Measurements from ENCODE around the gene DCAF4L1.

DNA sequence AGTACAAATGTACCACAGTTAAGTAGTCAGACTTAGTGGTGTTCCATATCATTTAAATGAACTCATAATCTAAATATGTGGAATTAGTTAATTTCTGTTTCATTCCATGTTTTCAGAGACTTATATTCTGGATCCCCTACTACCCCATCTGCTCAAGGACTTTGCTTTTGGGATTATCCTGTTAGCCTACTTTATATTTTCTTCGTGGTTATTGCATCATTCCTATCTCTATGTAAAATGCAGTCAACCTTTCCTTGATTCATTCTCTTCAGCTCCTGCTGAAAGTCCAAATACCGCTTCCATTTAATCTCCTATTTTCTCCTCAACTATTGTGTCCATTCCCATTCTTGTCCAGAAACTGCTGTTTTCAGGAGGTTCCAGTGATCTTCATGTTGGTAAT is 33.9 kb downstream of the DCAF4L1 start:
- TF ChIP-seq ARNT (IDR thresholded peaks at IDR 0.05), result no peak
- no peak for TF ChIP-seq LEF1 (IDR thresholded peaks at IDR 0.05; ENCODE audit: borderline replicate concordance)
- TF ChIP-seq BHLHE40 (IDR thresholded peaks at IDR 0.05; ENCODE audit: borderline replicate concordance), result no peak
- no peak for TF ChIP-seq ZNF384 (IDR thresholded peaks at IDR 0.05)
- TF ChIP-seq SP1 (IDR thresholded peaks at IDR 0.05), result no peak
- TF ChIP-seq CTBP1 (IDR thresholded peaks at IDR 0.05; ENCODE audit: borderline replicate concordance), result no peak
- no peak for TF ChIP-seq FOXA1 (IDR thresholded peaks at IDR 0.05)
- no peak for TF ChIP-seq FOXM1 (IDR thresholded peaks at IDR 0.05; ENCODE audit: borderline replicate concordance)
- no peak for TF ChIP-seq HDGF (IDR thresholded peaks at IDR 0.05; ENCODE audit: borderline replicate concordance)
- no peak for TF ChIP-seq SUZ12 (IDR thresholded peaks at IDR 0.05)
- no peak for TF ChIP-seq L3MBTL2 (conservative IDR thresholded peaks at IDR 0.05)
- no peak for TF ChIP-seq TARDBP (IDR thresholded peaks at IDR 0.05)
- TF ChIP-seq FOXK2 (IDR thresholded peaks at IDR 0.05), result no peak
- TF ChIP-seq ELF4 (IDR thresholded peaks at IDR 0.05), result no peak

Data from HEK293T (cell line).